Activated CD4-positive, alpha-beta T cell treated with anti-CD3 and anti-CD28 coated beads for 24 hours (primary cell): ENCODE measurements around the gene TESK2.

Experiments used
- DNase-seq, 2 donors: peaks; one replicate each; pipeline ENCODE4 v3.0.0-alpha.2; 2020; ENCODE audit warnings: low read depth in 2 of 2

Gene TESK2

DNA sequence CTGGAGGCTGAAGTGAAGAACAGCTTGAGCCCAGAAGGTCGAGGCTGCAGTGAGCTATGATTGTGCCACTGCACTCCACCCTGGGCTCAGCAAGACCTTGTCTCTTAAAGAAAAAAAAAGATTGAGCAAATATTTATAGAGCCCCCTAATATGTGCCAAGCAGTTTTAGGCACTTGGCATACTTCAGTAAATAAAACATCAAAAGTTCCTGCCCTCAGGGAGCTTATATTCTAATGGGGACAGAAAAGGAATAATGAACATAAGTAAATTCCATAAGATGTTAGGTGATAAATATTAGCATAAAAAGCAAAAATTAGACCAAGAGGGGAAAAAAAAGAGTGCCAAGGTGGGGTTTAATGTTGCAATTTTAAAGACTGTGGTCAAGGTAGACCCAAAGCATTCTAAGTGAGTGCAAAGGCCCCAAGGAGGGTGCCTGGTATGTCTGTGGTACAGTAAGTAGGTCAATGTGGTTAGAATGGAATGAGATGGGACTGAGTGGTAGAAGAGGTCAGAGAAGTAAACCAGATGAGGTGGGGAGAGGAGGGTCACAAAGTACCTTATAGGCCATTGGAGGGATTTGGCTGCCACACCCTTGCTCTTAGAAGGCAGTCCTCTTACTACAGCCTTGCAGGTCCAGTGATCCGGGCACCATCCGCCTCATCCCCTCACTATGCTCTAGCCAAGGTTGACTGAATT, 153.2 kb downstream of the TESK2 start:
- DNase-seq = no peak

DNA sequence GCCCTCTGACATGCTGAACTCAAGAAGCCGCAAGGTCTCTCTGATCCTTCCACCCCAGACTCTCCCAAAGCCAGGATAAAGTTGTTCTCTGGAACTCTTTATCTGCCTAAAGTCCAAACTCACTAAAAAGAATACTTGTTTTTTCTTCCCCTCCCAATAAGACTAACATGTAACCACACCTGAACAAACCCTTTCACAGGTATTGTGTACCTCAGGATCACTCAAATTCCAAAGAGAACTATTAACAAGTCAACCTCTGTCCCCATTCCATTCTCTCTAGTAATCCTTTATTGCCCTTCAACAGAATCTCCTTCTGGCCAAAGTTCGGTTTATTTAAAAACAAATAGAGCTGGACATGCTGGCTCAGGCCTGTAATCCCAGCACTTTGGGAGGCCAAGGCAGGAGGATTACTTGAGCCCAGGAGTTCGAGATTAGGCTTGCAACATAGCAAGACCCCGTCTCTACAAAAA, 155.1 kb downstream of the TESK2 start:
- no peak for DNase-seq

DNA sequence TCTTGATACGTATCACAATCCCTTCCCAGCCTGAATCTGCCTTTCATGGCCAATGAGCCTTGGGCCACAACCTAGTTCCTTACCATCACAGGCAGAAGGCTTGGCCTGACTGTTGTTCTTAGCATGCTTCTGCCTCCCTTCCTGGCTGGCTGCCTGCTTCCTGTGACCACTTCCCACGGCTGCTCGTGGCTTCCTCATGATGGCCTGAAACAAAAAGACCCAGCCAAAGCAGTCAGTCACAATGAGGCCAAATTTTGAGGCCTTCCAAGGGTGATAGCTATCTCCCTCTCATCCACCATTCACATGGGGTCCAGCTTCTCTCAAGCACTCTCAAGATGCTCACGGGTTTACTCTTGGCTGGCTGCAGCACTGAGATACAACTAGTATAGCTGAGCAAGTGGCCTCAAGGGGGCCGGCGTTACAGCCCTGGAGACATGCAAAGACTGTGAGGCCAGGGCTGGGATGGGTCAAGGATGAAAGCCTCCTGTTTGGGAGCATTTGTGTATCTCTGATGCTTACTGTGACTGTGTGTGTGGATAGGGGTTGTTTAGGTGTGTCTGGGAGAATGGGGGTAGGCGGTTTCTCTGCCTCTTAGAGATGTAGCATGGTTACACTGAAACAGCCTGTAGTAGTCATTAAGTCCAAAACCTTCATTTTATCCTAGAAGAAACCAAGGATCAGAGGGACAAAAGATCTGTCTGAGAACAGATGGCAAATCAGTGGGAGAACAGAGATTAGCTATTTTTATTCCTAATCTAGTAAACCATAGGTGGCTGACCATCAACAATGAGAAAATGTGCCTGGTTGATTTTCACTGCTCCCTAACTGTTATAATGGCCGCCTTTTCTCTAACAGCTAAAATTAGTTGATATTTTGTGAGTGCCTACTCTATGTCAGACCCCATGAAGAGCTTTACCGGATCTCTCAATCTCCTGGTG, 156.4 kb downstream of the TESK2 start:
- no peak for DNase-seq

DNA sequence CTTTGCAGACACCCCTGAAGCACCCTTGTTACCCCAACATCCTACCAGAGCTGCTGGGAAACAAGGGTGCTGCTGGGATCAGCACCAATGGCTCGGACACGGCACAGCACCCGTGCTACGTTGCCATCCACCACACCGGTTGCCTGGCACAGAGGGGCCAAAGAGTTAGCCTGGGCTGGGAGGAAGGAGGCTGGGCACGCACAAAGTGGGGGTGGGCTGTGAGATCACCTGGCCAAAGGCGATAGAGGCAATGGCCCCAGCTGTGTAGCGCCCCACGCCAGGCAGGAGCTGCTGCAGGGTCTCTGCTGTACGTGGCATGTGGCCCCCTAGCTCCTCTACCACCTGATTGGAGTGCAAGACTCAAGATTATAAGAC, 158.6 kb downstream of the TESK2 start:
- DNase-seq = no peak

DNA sequence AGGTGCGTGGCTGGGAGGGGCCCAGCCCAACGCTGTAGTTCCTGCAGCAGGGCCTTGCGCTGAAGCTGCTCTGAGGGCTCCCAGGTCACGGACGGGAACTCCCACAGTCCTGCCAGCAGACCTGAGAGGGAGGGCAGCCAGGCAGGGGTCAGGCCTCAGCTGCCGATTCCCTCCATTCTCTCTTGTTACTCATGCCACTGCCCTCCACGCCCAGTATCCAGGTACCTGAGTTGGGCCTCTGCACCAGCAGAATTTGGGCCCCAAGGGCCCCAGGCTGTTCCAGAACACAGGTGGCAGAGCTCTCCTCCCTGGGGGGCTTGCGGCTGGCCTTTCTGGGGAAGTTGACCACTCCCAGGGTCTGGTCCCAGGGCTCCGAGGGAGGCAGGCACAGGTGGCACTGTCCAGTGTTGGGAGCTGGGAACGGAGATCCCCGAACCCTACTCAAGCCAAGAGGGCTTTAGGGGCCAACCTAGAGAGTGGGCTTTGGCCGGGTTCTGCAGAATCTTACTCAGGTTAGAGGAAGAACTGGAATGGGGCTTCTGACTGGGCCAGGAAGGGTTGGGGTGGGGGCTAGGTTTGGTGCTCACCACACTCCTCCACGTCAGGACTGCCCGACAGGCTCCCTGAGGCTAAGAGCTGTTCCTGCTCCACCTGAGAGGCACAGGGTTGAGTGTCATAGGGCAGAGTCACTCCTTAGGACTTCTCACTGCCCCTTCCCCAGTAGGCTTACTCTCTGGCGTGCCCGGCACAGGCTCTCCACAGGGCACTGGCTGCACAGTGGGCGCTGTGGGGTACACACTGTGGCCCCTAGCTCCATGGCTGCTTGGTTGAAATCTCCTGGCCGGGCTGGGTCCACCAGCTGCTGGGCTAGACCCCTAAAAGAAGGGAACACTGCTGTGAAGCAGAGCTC, 159.3 kb downstream of the TESK2 start:
- DNase-seq = no peak

DNA sequence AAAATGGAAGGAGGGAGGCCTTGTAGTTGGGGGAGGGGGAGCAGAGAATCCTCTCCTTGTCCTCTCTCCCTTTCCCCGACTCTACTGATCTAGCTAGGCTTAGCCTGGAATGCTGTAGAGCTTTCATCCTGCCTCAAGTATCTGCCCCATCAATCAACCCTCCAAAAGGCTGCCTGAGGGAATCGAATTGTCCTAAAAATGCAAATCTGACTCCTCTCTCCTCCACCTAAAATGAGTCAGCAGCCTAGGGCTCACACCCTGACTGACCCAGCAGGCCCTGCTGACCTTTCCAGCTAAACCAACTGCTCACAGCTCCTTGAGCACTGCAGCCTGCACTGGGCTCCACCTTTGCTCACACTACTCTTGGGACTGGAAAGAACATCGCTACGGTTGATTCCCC, 161.5 kb downstream of the TESK2 start:
- no peak for DNase-seq

DNA sequence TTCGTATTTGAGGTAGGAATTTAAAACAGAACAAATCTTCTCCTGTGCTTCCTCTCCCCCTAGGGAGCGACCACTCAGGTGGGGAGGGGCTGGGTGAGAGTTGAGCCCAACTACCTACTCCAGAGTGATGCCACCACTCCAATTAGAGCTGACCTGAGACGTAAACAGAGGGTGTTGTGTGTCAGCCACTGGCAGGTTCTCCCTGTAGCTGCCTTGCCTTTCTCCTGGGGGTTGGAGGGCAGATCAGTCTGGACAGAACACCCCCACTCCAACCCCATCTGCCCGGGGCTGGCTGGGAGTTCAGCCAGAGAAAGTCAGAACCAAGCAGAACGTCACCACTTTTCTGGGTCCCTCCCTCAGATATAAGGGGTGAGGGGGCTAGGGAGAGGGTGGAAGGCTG, 162.3 kb downstream of the TESK2 start:
- no peak for DNase-seq

DNA sequence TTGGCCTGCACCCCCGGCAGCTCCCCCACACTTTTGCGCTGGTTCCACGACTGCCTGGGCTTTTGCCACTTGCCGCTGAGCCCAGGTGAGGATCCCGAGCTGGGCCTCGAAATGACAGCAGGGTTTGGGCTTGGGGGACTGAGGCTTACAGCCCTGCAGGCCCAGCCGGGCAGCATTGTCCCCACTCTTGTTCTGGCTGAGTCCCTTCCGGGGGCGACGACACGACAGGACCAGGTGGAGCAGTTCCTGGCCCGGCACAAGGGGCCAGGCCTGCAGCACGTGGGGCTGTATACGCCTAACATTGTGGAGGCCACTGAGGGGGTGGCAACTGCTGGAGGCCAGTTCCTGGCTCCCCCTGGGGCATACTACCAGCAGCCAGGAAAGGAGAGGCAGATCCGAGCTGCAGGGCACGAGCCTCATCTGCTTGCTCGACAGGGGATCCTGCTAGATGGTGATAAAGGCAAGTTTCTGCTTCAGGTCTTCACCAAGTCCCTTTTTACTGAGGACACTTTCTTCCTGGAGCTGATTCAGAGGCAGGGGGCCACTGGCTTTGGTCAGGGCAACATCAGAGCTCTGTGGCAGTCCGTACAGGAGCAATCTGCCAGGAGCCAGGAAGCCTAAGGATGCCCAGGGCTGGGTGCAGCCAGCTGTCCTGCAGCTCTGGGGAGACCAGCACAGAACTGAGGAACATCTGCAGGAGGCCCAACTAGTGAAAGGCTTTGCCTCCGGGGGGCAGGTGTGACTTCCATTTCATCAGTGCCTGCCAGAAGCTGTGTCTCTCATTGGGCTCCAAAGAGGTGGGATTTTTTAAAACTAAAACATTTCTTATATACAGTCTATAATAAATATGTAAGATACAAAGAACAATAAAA, 163.1 kb downstream of the TESK2 start:
- DNase-seq = no peak

DNA sequence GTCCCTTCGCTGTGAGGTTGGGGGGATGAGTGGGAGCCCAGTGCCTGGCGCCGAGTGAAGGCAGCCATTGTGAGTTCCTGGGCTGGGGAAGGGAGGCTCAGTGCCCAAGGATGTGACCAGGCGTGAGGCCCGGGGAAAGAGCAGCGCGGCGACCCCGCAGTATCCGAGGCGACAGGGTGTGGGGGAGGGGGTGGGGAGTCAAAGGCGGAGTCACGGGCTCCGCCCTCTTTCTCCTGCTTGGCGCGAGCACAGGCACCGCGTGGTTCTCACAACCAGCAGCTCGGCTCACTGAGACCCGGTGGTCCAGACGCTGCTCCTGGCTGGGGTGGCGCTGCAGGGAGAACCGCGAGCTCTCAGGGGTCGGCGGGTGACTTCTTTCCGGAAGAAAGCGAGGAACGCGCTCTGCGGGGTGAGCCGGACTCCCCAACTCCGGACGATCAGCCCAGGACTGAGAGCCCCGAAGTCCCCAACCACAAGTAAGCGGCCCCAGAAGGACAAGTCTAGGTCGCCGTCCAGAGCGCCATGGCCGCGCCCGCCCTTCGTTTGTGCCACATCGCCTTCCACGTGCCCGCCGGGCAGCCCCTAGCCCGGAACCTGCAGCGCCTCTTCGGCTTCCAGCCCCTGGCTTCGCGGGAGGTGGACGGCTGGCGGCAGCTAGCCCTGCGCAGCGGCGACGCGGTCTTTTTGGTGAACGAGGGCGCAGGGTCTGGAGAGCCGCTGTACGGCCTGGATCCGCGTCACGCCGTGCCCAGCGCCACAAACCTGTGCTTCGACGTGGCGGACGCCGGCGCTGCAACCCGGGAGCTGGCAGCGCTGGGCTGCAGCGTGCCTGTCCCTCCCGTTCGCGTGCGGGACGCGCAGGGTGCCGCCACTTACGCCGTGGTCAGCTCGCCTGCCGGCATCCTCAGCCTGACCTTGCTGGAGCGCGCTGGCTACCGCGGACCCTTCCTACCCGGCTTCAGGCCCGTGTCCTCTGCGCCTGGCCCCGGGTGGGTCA, 164.0 kb downstream of the TESK2 start, which contains the start of gene HPDL:
Gene HPDL, plus strand, starts transcription at position 269 of the 997 bp plus-strand sequence. Its CDS starts 254 bp downstream, at position 523.
- DNase-seq = peak; percentile 66 to 72

DNA sequence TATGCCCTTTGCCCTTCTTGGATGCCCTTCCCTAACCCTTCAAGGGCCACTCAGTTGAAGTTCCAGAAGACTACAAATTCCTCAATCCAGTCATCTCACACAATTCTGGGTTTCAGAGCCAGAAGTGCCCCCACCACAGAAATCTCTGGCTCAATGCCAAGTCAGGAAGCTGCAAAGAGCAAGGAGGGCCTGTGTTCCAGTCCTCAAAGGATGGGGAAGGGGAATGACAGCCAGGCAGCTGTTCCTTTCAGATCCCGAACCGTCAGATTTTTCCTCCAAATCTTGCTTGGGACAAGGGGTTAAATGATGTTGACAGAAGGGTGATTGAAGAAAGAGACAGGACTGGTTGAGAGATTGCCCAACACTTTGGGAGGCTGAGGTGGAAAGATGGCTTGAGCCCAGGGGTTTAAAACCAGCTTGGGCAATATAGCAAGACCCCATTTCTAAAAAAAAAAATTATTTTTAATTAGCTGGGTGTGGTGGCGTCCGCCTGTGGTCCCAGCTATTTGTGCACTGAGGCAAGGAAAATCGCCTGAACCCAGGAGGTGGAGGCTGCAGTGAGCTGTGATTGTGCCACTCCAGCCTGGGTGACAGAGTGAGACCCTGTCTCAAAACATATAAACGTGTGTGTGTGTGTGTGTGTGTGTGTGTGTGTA, 165.0 kb downstream of the TESK2 start:
- DNase-seq = no peak

DNA sequence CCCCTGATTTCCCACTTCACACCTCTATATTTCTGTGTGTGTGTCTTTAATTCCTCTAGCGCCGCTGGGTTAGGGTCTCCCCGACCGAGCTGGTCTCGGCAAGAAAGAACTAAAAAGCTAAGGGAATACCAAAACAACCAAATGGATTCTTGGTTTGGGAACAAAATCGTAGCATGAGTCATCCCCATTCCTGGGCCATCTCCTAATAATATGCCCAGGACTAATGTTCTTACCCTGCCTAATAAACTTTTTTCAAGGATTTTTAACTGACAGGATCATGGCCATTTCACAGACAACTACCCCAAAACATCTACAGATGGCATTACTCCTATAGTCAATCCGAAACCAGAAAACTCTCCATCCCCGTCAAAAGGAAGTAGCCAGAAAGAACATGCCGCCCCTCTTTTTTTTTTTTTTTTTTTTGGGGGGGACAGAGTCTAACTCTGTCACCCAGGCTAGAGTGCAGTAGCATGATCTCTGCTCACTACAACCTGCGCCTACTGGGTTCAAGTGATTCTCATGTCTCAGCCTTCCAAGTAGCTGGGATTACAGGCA, 168.4 kb downstream of the TESK2 start:
- no peak for DNase-seq

DNA sequence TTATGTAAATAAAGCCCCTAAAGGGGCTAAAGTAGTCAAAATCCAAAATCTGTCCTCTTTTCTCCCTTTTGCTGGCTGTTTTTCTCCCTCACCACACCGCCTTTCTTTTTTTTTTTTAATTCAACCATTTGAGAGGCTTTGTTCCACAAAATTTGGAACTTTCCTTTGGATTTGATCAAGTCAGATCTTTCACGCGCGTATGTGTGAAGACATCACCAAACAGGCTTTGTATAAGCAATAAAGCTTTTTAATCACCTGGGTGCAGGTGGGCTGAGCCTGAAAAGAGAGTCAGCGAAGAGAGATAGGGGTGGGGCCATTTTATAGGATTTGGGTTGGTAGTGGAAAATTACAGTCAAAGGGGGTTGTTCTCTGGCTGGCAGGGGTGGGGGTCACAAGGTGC, 169.5 kb downstream of the TESK2 start:
- DNase-seq = no peak

DNA sequence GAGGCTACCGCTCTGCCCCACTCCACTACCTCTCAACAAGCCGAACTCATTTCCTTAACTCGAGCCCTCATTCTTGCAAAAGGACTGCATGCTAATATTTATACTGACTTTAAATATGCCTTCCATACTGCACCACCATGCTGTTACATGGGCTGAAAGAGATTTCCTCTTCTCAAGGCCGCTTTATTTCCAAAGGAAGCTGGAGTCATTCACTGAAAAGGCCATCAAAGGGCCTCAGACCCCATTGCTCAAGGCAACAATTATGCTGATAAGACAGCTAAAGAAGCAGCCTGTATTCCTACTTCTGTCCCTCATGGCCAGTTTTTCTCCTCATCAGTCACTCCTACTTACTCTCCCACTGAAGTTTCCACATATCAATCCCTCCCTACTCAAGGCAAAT, 171.2 kb downstream of the TESK2 start:
- DNase-seq = no peak

DNA sequence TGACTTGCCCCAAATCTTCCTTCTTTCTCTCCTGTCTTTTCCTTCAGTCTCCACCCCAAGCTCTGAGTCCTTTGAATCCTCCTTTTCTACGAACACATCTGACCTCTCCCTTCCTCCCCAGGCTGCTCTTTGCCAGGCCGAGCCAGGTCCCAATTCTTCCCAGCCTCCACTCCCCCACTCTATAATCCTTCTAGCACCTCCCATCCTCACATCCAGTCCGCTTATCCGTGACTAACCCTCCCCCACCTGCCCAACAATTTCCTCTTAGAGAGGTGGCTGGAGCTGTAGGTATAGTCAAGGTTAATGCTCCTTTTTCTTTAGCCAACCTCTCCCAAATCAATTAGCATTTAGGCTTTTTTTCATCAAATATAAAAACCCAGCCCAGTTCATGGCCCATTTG, 173.8 kb downstream of the TESK2 start:
- no peak for DNase-seq

DNA sequence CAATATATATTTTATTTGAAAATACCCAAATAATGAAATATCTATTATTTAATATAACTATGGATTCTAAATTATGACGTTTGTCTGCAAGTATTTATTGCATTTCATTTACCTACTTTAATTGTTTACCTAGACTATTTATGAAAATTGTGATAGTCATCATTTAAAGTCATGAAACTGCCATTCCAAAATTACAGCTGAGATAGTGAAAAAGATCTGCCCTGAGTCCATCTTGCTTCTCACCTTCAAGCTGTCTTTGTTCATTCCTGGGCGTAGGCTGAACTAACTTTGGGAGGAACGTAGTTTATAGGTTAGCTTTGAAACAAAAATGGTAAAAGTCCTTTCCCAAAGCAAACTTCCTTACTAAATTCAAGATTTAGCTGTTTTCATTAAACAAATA, 176.7 kb downstream of the TESK2 start:
- DNase-seq = no peak

DNA sequence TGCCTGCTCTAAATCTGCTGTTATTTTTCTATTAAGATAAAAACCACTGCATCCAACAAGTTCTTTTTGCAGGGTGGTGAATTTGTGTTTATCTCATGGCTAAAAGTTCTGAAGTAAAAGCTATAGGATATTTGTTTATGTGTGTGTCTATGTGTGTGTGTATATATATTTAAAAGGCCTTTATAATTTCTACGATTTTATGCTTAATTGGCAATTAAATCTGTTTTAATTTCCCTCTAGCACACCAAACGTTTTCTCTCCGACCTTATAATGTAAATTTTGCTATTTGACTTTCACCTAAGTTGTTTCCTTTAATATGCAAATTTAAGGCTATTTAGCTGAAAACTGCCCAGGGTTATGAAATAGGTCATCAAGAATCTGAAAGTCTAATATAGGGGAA, 184.1 kb downstream of the TESK2 start:
- no peak for DNase-seq

DNA sequence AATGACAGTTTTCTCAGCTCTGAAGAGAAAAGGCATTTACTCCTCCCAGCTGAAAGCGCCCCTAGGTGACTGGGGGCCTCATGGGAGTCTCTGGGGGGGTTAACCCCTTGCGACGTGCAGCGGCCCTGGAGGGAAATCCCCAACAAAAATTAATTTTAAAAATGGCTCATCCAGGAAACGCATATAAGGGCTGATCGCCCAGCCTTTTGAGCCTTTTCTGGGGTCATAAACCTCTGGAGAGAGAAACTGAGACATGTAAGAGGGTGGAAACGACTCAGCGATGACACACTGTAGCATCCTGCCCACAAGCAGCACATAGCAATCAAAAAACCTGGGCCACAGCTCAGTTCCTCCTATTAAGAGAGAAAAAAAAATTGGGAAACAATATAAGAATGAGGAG, 184.6 kb downstream of the TESK2 start:
- DNase-seq = peak in 1 of 2 donors; percentile 15

DNA sequence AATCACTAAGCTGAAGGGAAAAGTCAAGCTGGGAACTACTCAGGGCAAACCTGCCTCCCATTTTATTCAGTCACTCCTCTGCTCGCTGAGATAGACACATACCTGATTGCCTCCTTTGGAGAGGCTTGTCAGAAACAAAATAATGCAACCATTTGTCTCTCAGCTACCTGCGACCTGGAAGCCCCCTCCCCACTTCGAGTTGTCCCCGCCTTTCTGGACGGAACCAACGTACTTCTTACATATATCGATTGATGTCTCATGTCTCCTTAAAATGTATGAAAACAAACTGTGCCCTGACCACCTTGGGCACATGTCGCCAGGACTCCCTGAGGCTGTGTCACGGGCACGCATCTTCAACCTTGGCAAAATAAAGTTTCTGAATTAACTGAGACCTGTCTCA, 185.7 kb downstream of the TESK2 start:
- no peak for DNase-seq
